Prostate gland (tissue), 2 donors: ENCODE data around the gene ANKRD36. TPM values are rescaled to one million over a fixed set of nuclear protein-coding genes. Genes with fewer than 3 reads are reported as not detected.
"Not testable (repeated sequence)": the region's sequence is repeated elsewhere in the genome, so short reads cannot be mapped to it uniquely, and the experiment has no call there.

Experiments
- DNase-seq: peaks from one replicate; pipeline ENCODE4 v3.0.0-alpha.2; 2019; ENCODE audit warnings: low spot score
- H3K27ac ChIP-seq, 2 donors: fragments of 200-600 bp; sonication (generic); 2 replicates each; pipeline ENCODE4 v1.5.1; 2017 to 2019
- H3K27me3 ChIP-seq: fragments of 200-600 bp; sonication (generic); replicated peaks from 2 replicates; pipeline ENCODE4 v1.5.1; 2019; ENCODE audit not compliant: insufficient read depth
- H3K36me3 ChIP-seq, 2 donors: fragments of 200-600 bp; sonication (generic); 1 replicate in 1 of 2; 2 replicates in 1 of 2; pipeline versions ENCODE4 v1.5.1 to v1.8.1; 2017 to 2019
- H3K4me1 ChIP-seq: fragments of 200-600 bp; sonication (generic); replicated peaks from 2 replicates; pipeline ENCODE4 v1.5.1; 2019
- H3K4me3 ChIP-seq, 2 donors: fragments of 200-600 bp; sonication (generic); 2 replicates each; pipeline ENCODE4 v1.5.1; 2017 to 2019
- H3K9me3 ChIP-seq: fragments of 200-600 bp; sonication (generic); 2 replicates; pipeline ENCODE4 v1.5.1; 2017
- CTCF ChIP-seq, 4 experiments: fragments of 200-600 bp in 2 of 4; fragments of 450-650 bp in 2 of 4; sonication (generic) in 2 of 4; IDR thresholded peaks; 1 replicate in 3 of 4; 2 replicates in 1 of 4; pipeline ENCODE4 v1.5.1; 2016 to 2019; ENCODE audit warnings: antibody characterized with exemption in 4 of 4, mild to moderate bottlenecking in 2 of 4, moderate library complexity in 2 of 4
- POLR2A ChIP-seq: fragments of 450-650 bp; IDR thresholded peaks from one replicate; pipeline ENCODE4 v1.6.1; 2016; ENCODE audit warnings: antibody characterized with exemption, mild to moderate bottlenecking
- POLR2AphosphoS5 ChIP-seq: sonication (generic); formaldehyde crosslinking; IDR thresholded peaks from one replicate; pipeline ENCODE4 v1.6.1; 2017; ENCODE audit warnings: antibody characterized with exemption
- WGBS: methylation state at CpG from one replicate; pipeline ENCODE4 v1.1.5; 2018; 5-methylcytosine and 5-hydroxymethylcytosine counted together
- intact Hi-C: fragments of 100-400 bp; cut with DNase I; formaldehyde crosslinking; loops from one replicate; pipeline ENCODE4 v1.14.2; 2022
- total RNA-seq, 2 donors: library from RNA; depleted of rRNA; stranded (reverse); fragments of >200 nt; gene quantifications; one replicate each; pipeline ENCODE4 v1.1.0, GENCODE V29; 2016

ANKRD36 gene
- 10 to 100 TPM; 16.3 to 26.2 TPM for total RNA-seq

GRCh38 chr2:97113050-97113881 is at the start of gene ANKRD36:
Gene ANKRD36 (plus strand): TSS chr2:97113153. CDS start chr2:97113740, 587 bp downstream.
- Histone ChIP-seq H3K4me3 (peak within 1 kb of the TSS; percentile 60 to 75), H3K27ac (peak within 1 kb of the TSS; percentile 91 to 92)
- H3K27me3 ChIP-seq, intact Hi-C loops, H3K36me3 ChIP-seq, H3K4me1 ChIP-seq, H3K9me3 ChIP-seq: not testable (repeated sequence)
- TF ChIP-seq POLR2A (peak; percentile 38), CTCF (IDR thresholded peaks at IDR 0.05) (peak in 2 of 4 experiments; percentile 66 to 73), POLR2AphosphoS5 (peak; percentile 25)
- DNase-seq, result peak; percentile 71
- under 1% methylated on average over 41 of the region's 74 CpGs for WGBS

- H3K4me3 ChIP-seq, intact Hi-C loops: not testable (repeated sequence)
- WGBS, result 74% methylated on average over 5 of the region's 5 CpGs
Measured at GRCh38 chr2:97066030-97066429, 46.9 kb upstream of the ANKRD36 start.

GRCh38 chr2:97067279-97068004 is 45.5 kb upstream of the ANKRD36 start:
- WGBS, result 86% methylated on average over 5 of the region's 5 CpGs
- no peak for TF ChIP-seq POLR2A
- no peak for TF ChIP-seq CTCF (IDR thresholded peaks at IDR 0.05)
- TF ChIP-seq POLR2AphosphoS5, result no peak
- Histone ChIP-seq H3K27ac (no peak overlapping the region), H3K9me3 (no peaks in the 10 kb centered on the region), H3K27me3 (no peaks in the 10 kb centered on the region), H3K4me1 (no peaks in the 10 kb centered on the region), H3K4me3 (no peak overlapping the region), H3K36me3 (no peaks in the 10 kb centered on the region)
- DNase-seq, result no peak
- intact Hi-C loops, result no loop called here

More at GRCh38 chr2:97066030-97066429, 46.9 kb upstream of the ANKRD36 start:
- not testable (repeated sequence) for H3K27me3 ChIP-seq, H3K9me3 ChIP-seq, H3K36me3 ChIP-seq, DNase-seq, H3K27ac ChIP-seq, H3K4me1 ChIP-seq

- H3K27ac ChIP-seq, result no peak overlapping the region
- H3K9me3 ChIP-seq, result no peaks in the 10 kb centered on the region
- TF ChIP-seq POLR2AphosphoS5 (no peak), CTCF (IDR thresholded peaks at IDR 0.05) (no peak), POLR2A (no peak)
- H3K4me1 ChIP-seq, result no peaks in the 10 kb centered on the region
- DNase-seq, result no peak
- no peaks in the 10 kb centered on the region for H3K36me3 ChIP-seq
- intact Hi-C loops, result no loop called here
- H3K4me3 ChIP-seq, result no peak overlapping the region
- 97% methylated on average over 1 of the region's 1 CpG for WGBS
- H3K27me3 ChIP-seq, result no peaks in the 10 kb centered on the region
Measured at GRCh38 chr2:97068074-97068473, 44.9 kb upstream of the ANKRD36 start.

GRCh38 chr2:97068722-97069121 is 44.2 kb upstream of the ANKRD36 start:
- WGBS, result 70% methylated on average over 5 of the region's 5 CpGs
- not testable (repeated sequence) for H3K27me3 ChIP-seq

GRCh38 chr2:97070915-97071314 is 42.0 kb upstream of the ANKRD36 start:
- WGBS, result 67% methylated on average over 2 of the region's 3 CpGs
- H3K36me3 ChIP-seq, H3K9me3 ChIP-seq, H3K4me3 ChIP-seq, H3K27ac ChIP-seq, intact Hi-C loops, DNase-seq, H3K4me1 ChIP-seq, H3K27me3 ChIP-seq: not testable (repeated sequence)

More at GRCh38 chr2:97068722-97069121, 44.2 kb upstream of the ANKRD36 start:
- H3K4me1 ChIP-seq, H3K27ac ChIP-seq, DNase-seq, H3K36me3 ChIP-seq, H3K4me3 ChIP-seq, intact Hi-C loops, H3K9me3 ChIP-seq: not testable (repeated sequence)

GRCh38 chr2:97077213-97077612 is 35.7 kb upstream of the ANKRD36 start:
- 79% methylated on average over 8 of the region's 8 CpGs for WGBS
- H3K4me3 ChIP-seq, H3K36me3 ChIP-seq, DNase-seq, H3K27ac ChIP-seq, H3K4me1 ChIP-seq, H3K27me3 ChIP-seq, intact Hi-C loops, H3K9me3 ChIP-seq: not testable (repeated sequence)

- H3K36me3 ChIP-seq, intact Hi-C loops, DNase-seq, H3K9me3 ChIP-seq, H3K4me1 ChIP-seq, H3K4me3 ChIP-seq, H3K27me3 ChIP-seq, H3K27ac ChIP-seq: not testable (repeated sequence)
- 84% methylated on average over 7 of the region's 10 CpGs for WGBS
Measured at GRCh38 chr2:97080855-97081254, 32.1 kb upstream of the ANKRD36 start.

- H3K27ac ChIP-seq, intact Hi-C loops, H3K4me1 ChIP-seq, H3K36me3 ChIP-seq, H3K9me3 ChIP-seq, H3K4me3 ChIP-seq, H3K27me3 ChIP-seq: not testable (repeated sequence)
- peak; percentile 20 for DNase-seq
- WGBS, result 24% methylated on average over 8 of the region's 9 CpGs
Measured at GRCh38 chr2:97082206-97082605, 30.7 kb upstream of the ANKRD36 start.
